GM19099 (cell line): ENCODE results near the gene NWD2.

Experiments
- POLR2A ChIP-seq: IDR thresholded peaks from 3 replicates; pipeline ENCODE4 v1.6.1; 2011; ENCODE audit warnings: low read depth; ENCODE audit not compliant: insufficient read length; ENCODE audit errors: extremely low read depth

Gene NWD2

DNA sequence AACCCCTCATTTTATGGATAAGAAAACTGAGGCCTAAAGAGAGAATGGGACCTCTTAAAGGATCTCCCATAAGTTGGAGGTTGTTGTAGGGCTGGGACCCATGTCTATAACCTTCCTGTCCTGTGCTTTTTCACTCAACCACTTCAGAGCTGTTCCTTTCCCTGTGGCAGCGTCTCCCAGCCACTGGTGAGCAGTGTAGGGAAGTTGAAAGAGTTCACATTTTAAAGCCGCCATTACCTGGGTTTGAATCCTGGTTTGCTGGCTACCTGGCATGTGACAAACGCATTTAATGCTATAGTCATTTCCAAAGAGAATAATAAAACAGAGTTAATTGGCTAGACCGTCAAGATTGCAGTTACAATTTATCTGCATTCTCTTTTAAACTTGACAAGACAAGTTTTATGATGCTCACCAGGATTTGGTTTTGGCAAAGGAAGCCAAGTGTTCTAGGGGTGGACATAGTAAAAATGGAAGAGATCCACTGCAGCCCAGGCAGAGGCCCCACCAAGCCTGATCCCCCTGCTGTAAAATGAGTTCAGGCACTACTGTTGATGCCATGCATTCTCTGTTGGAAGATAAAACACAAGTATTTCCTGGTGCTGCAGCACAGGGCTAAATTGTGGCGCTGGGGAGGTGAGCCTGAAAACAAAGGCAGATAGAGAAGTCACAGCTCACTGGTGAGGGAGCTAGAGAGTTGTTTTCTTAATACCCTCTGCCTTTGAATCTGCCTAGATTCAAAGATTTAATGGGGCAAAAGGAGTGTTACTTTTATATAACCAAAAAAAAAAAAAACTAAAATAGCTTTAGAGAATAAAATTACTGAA lies 218.7 kb downstream of the NWD2 start:
- no peak for TF ChIP-seq POLR2A

GRCh38 chr4:37464373-37465128 lies 220.0 kb downstream of the NWD2 start:
- TF ChIP-seq POLR2A, result no peak

- no peak for TF ChIP-seq POLR2A
Observed at GRCh38 chr4:37465296-37465695, 220.8 kb downstream of the NWD2 start.

DNA sequence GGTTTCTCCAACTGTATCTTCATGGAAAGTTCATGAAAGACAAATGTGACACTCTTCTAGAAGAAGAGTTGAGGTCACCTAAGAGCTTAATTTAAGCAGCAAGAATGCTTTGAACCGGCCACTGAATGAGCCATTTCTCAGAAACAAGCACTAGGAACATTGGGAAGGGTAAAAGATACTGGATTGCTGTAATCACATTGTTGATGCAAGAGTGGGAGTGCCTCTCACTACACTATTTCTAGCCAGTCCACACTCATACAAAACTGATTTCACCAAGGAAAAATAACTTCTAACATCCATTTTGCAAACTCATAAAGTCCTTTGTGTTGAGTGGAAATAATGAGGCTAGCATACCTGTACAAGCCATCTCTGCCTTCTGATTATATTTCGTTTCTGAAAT lies 221.3 kb downstream of the NWD2 start:
- TF ChIP-seq POLR2A, result no peak

GRCh38 chr4:37467223-37467622 lies 222.7 kb downstream of the NWD2 start:
- no peak for TF ChIP-seq POLR2A

DNA sequence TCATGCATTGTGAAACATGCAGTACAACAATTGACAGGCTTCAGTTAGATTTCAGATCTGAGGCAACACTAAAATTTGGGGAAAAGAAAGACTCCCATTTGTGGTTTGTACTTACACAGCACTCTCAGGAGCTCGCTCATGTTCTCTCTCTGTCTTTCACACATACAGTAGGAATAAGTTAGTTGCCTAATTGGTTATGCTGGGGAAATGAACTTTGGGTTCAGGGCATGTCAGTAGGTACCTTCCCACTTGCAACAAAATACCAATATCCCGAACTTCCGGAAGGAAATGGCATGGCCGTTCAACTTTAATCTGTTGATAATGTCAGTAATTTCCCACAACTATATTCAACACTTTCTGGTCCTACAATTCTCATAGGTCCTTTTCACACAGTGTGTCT lies 223.3 kb downstream of the NWD2 start:
- no peak for TF ChIP-seq POLR2A

- no peak for TF ChIP-seq POLR2A
Observed at GRCh38 chr4:37469286-37469685, 224.7 kb downstream of the NWD2 start.

DNA sequence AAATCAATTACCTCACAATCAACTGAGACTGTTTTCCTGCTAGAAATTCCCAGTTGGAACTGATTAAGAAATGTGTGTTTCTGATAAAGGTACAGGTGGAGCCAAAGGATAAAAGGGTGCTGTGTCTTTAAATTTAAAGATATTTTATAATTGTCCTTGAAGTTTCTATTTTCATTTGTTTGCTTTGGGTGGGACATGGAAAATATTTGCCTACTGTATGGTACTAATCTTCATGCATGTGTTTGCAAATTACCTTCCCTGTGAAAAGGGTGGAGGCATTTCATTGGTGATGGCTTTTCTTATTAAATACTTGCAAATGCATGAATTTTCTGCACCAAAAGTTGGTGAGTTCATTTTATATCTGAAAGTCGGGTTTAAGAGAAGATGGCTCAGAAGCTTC lies 225.7 kb downstream of the NWD2 start:
- no peak for TF ChIP-seq POLR2A

DNA sequence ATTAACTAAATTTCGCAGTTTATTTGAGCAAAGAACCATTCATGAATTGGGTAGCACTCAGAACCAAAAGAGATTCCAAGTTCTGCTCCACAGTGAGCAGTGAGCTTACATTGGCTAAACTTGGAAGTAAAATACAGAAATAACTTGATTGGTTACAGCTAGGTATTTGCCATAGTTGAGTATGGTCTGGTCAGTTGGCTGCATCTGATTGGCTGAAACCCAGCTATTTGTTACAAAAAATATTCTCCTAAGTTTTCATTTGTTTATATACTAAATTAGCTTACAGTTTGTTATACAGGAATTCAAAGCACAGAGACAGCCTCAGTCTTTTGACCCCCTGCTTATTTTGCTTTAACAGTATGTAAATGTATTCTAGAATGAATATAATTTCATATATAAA lies 226.6 kb downstream of the NWD2 start:
- no peak for TF ChIP-seq POLR2A

- no peak for TF ChIP-seq POLR2A
Observed at GRCh38 chr4:37471971-37472370, 227.4 kb downstream of the NWD2 start.

GRCh38 chr4:37473807-37474206 lies 229.3 kb downstream of the NWD2 start:
- no peak for TF ChIP-seq POLR2A

- no peak for TF ChIP-seq POLR2A
Observed at GRCh38 chr4:37475087-37475486, 230.5 kb downstream of the NWD2 start.

DNA sequence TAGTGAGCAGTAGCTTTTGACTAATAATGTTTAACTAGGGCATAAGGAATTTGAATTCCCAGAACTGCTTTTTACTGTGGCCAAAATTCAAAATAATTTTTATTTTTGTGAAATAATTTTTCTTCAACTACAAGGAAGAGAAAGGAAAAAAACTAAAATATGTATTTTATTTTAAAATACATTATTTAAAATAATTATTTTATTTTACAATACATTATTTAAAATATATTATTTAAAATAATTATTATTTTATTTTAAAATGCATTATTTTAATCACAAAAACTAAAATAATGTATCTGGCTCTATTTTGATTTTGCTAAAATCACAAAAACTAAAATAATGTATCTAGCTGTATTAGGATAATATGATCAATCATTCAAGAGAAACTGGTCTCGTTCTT lies 231.2 kb downstream of the NWD2 start:
- no peak for TF ChIP-seq POLR2A

- TF ChIP-seq POLR2A, result no peak
Observed at GRCh38 chr4:37476256-37476655, 231.7 kb downstream of the NWD2 start.

- TF ChIP-seq POLR2A, result no peak
Observed at GRCh38 chr4:37476691-37477090, 232.1 kb downstream of the NWD2 start.

- TF ChIP-seq POLR2A, result no peak
Observed at GRCh38 chr4:37477126-37477525, 232.6 kb downstream of the NWD2 start.

DNA sequence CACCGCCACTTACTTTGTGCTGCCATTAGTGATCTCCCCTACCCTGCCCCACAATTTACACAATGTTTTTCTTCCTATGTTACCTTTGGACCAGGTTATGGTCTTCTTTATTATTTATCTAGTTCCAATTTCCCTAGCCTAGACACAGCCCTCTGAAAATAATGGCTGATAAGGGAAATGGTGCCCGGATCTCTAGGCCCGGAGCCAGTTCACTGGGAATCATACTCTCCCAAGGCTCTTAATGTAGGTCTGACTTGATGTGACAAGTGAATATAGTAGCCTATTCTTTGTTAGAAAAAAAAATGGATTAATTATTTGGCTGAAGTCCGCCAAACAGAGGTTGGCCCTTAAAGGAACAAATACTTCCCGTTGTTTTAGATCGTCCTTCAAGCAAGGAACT lies 233.6 kb downstream of the NWD2 start:
- no peak for TF ChIP-seq POLR2A

DNA sequence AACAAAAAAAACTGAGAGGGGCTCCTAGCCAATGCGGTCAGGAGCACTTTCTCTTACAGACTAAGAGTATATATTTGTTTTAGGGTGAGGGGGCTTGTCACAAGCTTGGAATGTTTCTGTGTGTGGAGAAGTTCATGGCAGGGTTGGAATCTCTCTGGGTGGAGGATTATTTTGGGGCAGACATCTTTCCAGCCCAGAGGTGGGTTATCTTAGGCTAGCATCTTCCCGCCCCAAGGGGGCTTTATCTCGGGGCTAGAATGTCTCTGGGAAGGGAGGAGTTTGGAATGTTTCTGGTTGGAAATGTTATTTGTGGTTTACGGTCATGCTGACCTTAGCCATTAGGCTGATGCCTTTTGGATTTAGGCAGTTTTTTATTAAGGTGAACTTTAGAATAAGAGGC lies 236.0 kb downstream of the NWD2 start:
- TF ChIP-seq POLR2A, result no peak
